IPS-20b (cell line): Measurements from ENCODE around the gene BRPF1.

ENCODE experiments used
- H3K27ac ChIP-seq: one replicate; pipeline ENCODE4 v1.5.1; 2013; ENCODE audit warnings: low read length
- H3K27me3 ChIP-seq: 2 replicates; pipeline ENCODE4 v1.6.1; 2013; ENCODE audit warnings: mild to moderate bottlenecking, low read length, inconsistent platforms; ENCODE audit not compliant: insufficient read depth
- H3K36me3 ChIP-seq: 2 replicates; pipeline ENCODE4 v1.6.1; 2013; ENCODE audit warnings: low read depth, mild to moderate bottlenecking, inconsistent platforms, low read length, moderate library complexity; ENCODE audit not compliant: insufficient read depth
- H3K4me1 ChIP-seq: 2 replicates; pipeline ENCODE4 v1.6.1; 2013; ENCODE audit warnings: mild to moderate bottlenecking, control low read depth, inconsistent platforms, low read length, moderate library complexity; ENCODE audit not compliant: insufficient read depth
- H3K4me3 ChIP-seq: 2 replicates; pipeline ENCODE4 v1.5.1; 2013; ENCODE audit warnings: mild to moderate bottlenecking, low read length, inconsistent platforms
- H3K9ac ChIP-seq: 2 replicates; pipeline ENCODE4 v1.6.1; 2013; ENCODE audit warnings: low read depth, mild to moderate bottlenecking, inconsistent platforms, low read length, moderate library complexity
- H3K9me3 ChIP-seq: 2 replicates; pipeline ENCODE4 v1.6.1; 2013; ENCODE audit warnings: mild to moderate bottlenecking, low read depth, low read length, inconsistent platforms; ENCODE audit not compliant: insufficient read depth

The BRPF1 gene

DNA sequence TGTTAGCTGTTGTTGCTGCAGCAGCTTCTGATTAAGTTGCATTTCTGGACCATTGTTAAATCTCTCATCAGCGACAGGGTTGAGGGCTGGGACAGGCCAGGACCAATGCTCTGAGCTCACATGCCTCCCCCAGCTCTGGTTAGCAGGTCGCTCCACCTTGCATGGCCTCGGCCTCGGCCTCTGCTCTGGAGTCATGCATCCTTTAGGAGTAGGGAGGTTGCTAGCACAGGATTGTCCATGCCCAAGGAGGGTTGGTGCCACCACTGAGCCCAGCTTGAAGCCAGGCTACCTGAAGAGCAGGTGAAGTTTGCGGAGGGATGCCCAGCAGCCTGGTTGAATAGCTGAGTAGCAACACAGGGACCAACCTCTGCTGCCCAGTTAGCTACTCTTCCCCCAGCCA is 39.1 kb upstream of the BRPF1 start:
- Histone ChIP-seq H3K9ac (no peak overlapping the region), H3K9me3 (no peaks in the 10 kb centered on the region), H3K4me1 (no peaks in the 10 kb centered on the region), H3K4me3 (no peak overlapping the region), H3K27me3 (no peaks in the 10 kb centered on the region), H3K27ac (no peak overlapping the region), H3K36me3 (peaks cover 67% of the 10 kb centered on the region)

DNA sequence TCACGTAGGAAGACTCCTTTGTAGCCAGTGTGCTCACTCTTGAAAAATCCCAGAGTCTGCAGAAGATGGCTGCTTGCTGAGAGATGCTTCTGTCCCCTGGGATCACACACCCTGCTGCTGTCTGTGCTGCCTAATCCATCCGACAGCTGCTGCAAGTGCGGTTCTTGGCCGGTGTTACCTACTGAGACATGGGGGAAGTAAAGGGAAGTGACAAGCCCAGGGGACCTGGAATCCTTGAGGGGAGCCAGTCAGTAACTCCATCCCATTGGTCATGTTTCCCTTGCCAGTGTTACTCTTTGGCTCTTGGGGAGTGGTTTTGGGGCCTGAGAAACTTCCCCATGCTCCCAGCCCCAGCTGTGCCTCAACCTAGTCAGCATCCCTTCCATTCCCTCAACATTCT is 36.2 kb upstream of the BRPF1 start:
- H3K36me3 ChIP-seq = peaks cover 48% of the 10 kb centered on the region
- H3K9me3 ChIP-seq = no peaks in the 10 kb centered on the region
- H3K27ac ChIP-seq = no peak overlapping the region
- H3K27me3 ChIP-seq = no peaks in the 10 kb centered on the region
- no peak overlapping the region for H3K4me3 ChIP-seq
- H3K4me1 ChIP-seq = no peaks in the 10 kb centered on the region
- no peak overlapping the region for H3K9ac ChIP-seq

DNA sequence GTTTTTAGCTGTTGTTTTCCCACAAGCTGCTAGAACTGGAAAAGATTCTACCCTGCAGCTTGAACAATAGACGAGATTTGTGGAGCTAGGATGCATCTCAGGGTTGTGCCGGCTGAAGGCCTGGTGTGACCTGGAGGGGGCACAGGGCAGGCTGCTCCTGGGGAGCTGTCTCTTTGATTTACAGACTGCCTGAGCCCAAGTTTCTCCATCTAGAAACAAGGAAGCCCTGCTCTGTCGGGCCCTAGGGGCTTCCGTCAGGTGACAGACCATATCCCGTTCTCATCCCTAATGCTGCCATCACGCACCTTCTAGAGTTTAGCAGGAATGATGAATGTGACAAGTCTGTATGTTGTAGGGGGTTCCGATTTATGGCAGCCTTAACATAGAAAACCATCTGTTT is 35.8 kb upstream of the BRPF1 start:
- Histone ChIP-seq H3K9ac (no peak overlapping the region), H3K4me3 (no peak overlapping the region), H3K9me3 (no peaks in the 10 kb centered on the region), H3K27me3 (no peaks in the 10 kb centered on the region), H3K4me1 (no peaks in the 10 kb centered on the region), H3K36me3 (peaks cover 46% of the 10 kb centered on the region), H3K27ac (no peak overlapping the region)

DNA sequence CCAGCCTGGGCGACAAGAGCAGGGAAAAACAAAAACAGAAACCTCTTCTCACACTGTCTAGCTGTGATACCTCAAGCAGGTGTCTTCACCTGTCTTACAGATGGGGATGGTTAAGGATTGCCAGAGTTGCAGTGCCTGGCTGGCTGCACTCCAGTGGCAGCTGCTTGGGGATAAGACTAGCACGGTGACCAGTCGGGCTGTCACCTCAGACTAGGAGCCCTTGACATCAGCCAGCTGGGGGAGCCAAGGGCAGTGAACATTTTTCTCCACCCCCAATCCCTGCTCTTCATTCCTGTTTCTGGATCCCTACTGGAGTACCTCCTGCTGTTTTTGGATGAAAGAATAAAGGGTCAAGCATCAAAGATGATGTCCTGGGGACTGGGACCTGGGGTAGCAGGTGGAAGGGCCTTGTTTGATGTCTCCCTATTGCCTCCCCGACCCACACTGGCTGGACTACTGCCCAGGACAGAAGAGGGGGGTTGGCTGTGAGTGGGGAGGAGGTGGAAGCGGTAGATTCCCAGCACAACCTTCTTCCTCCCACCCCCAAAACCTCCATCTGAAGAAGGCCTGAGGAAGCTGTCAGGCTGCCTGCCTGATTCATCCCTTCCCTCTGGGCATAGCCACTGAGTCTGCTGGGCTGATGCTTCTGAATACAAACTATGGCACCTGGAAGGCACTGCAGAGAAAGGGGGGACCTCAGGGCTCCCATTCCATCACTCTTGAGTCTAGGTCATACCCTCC is 34.9 kb upstream of the BRPF1 start:
- Histone ChIP-seq H3K4me1 (no peaks in the 10 kb centered on the region), H3K27me3 (no peaks in the 10 kb centered on the region), H3K4me3 (no peak overlapping the region), H3K27ac (no peak overlapping the region), H3K9ac (no peak overlapping the region), H3K36me3 (peaks cover 40% of the 10 kb centered on the region), H3K9me3 (no peaks in the 10 kb centered on the region)

DNA sequence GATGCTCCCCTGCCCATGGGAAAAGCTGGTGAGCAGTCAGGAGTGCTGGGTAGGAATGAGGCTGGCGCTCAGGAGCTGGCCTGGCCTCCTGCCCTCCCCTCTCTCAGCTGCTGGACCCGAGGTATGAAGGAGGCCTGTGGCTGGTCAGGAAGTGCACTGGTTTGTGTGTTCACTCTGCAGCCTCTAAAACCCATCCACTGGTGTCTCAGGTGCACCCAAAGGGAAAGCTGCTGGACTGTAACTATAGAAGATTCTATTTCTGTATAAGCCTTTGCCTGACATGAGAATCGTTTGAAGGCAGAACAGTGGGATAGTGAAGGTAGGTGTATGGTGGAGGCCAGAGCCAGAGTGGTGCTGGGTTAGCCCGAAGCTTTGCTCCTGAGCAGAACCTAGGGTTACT is 33.6 kb upstream of the BRPF1 start:
- Histone ChIP-seq H3K4me3 (no peak overlapping the region), H3K27ac (no peak overlapping the region), H3K36me3 (peaks cover 36% of the 10 kb centered on the region), H3K9me3 (no peaks in the 10 kb centered on the region), H3K27me3 (peaks cover 8% of the 10 kb centered on the region), H3K4me1 (no peaks in the 10 kb centered on the region), H3K9ac (no peak overlapping the region)

DNA sequence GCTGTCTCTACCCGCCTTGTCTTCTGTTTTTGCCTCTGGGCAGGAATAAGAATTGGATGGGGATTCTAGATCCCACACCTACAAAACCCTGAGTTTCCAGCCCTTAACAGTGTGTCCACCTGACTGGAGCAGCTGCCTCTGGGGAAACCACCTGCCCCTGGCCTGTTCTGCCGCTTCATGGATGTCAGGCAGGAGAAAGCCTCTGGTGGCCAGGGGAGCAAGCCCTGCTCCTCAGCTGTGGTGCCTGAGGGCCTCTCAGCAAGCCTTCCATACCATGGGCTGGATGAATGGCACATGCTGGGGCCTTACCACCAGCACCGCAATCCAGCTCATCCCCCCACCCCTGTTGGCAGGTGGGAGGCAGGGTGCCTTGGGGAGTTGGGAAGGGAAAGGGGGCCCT is 33.2 kb upstream of the BRPF1 start:
- H3K36me3 ChIP-seq = peaks cover 32% of the 10 kb centered on the region

DNA sequence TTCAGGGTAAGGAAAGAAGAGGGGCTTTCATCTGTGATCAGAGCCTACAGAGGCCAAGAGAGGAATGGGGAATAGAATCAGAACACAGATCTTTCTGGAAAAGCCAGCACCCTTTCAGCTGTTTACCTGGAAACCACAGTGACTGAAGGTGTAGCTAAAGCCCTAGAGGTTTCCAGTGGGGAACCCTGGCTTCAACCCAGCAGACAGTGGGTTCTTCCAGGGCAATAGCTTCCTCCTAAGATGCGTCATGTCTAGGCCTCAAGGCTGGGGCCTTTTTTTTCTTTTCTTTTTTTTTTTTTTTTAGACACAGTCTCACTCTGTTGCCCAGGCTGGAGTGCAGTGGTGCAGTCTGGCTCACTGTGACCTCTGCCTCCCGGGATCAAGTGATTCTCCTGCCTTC is 31.0 kb upstream of the BRPF1 start:
- Histone ChIP-seq H3K27ac (no peak overlapping the region), H3K9ac (no peak overlapping the region), H3K9me3 (no peaks in the 10 kb centered on the region), H3K36me3 (peaks cover 21% of the 10 kb centered on the region), H3K27me3 (peaks cover 28% of the 10 kb centered on the region), H3K4me1 (no peaks in the 10 kb centered on the region), H3K4me3 (no peak overlapping the region)

More for the DNA sequence above, 33.2 kb upstream of the BRPF1 start:
- H3K27me3 ChIP-seq = peaks cover 12% of the 10 kb centered on the region
- no peak overlapping the region for H3K27ac ChIP-seq
- H3K9me3 ChIP-seq = no peaks in the 10 kb centered on the region
- no peak overlapping the region for H3K9ac ChIP-seq
- no peak overlapping the region for H3K4me3 ChIP-seq
- no peaks in the 10 kb centered on the region for H3K4me1 ChIP-seq

DNA sequence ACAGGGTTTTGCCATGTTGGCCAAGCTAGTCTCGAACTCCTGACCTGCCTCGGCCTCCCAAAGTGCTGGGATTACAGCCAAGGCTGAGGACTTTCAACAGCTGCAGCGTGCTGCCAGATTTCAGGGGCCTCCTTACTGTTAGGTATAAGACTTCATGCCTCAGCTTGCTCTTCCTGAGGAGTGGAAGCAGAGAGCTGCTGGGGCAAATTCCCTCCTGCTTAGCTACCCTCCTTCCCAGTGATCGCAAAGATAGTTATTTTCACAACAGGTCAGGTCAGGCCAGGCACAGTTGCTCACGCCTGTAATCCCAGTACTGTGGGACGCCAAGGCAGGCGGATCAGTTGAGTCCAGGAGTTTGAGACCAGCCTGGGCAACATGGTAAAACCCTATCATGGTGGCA is 30.5 kb upstream of the BRPF1 start:
- H3K9ac ChIP-seq = no peak overlapping the region
- H3K36me3 ChIP-seq = peaks cover 18% of the 10 kb centered on the region
- H3K27ac ChIP-seq = no peak overlapping the region
- H3K9me3 ChIP-seq = no peaks in the 10 kb centered on the region
- H3K27me3 ChIP-seq = peaks cover 33% of the 10 kb centered on the region
- no peak overlapping the region for H3K4me3 ChIP-seq
- no peaks in the 10 kb centered on the region for H3K4me1 ChIP-seq

DNA sequence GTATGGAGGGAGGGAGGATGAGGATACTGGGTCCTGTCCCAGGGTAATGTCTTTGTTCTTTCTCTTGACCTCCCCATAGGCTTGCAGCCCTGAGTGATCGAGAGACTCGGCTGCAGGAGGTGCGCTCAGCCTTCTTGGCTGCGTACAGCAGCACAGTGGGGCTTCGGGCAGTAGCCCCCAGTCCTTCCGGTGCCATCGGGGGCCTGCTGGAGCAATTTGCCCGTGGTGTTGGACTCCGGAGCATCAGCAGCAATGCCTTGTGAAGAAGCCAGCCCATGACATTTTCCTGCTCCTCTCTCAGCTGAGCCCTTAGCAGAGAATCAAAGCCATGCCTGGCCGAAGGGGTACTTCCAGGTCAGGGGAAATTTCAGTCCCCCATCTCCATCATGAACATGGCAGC is 29.8 kb upstream of the BRPF1 start:
- no peak overlapping the region for H3K27ac ChIP-seq
- H3K9me3 ChIP-seq = no peaks in the 10 kb centered on the region
- peaks cover 35% of the 10 kb centered on the region for H3K27me3 ChIP-seq
- no peak overlapping the region for H3K4me3 ChIP-seq
- no peaks in the 10 kb centered on the region for H3K4me1 ChIP-seq
- H3K9ac ChIP-seq = no peak overlapping the region
- H3K36me3 ChIP-seq = peaks cover 18% of the 10 kb centered on the region

DNA sequence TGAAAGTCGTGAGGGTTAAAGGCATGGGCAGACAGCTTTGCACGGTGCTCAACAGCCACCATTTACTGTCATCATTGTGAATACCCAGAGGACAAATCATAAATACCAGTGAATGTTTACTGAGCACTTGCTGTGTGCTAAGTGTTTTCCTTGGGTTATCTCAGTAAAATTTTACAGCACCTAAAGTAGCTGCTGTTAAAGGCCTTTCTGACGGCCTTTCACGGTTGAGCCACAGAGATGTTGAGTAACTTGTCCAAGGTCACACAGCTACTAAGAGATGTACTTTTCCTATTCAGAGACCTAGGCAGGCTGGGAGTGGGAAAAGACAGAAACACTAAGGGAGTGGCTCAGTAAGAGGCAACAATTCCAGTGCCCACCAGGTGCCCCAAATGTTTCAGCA is 28.3 kb upstream of the BRPF1 start:
- peaks cover 35% of the 10 kb centered on the region for H3K27me3 ChIP-seq
- peaks cover 13% of the 10 kb centered on the region for H3K36me3 ChIP-seq
- no peaks in the 10 kb centered on the region for H3K9me3 ChIP-seq
- H3K27ac ChIP-seq = no peak overlapping the region
- no peak overlapping the region for H3K9ac ChIP-seq
- H3K4me1 ChIP-seq = no peaks in the 10 kb centered on the region
- H3K4me3 ChIP-seq = peak overlapping the region; percentile 12; the same call in 1 of the 2 replicates

DNA sequence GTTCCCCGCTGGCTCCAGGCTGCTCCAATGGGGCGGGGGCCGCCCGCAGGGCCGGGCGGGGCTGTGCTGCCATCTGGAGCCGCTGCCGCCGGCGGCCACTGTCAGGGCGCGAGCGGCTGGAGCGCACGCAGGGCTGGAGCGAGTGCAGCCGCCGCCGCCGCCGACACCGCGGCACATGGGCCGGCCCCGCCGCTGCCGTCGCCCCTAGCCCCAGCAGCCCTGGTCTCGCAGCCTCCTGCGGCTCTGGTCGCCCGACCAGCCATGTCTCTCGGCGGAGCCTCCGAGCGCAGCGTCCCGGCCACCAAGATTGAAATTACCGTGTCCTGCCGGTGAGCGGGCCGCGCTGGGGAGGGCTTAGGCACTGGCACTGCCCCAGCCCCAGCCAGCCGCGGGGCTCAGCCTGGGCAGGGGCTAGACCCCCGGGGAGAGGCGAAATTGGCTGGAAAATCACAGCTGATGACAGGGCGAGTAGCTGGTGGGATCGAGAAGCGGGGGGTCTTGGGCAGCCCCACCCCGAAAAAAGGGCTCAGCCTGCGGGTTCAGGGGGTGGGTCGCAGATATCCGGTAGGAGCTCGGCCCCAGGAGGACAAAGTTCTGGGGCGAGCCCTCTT is 27.7 kb upstream of the BRPF1 start, which contains the start of gene CPNE9:
Gene CPNE9, plus strand, starts transcription at position 98 of the 611 bp plus-strand sequence. Its CDS starts 164 bp downstream, at position 262.
- peak within 1 kb of the TSS; percentile 70 for H3K4me3 ChIP-seq

More for the DNA sequence above, 27.7 kb upstream of the BRPF1 start, which contains the start of gene CPNE9:
- Histone ChIP-seq H3K9me3 (no peaks in the 10 kb centered on the region), H3K4me1 (no peaks in the 10 kb centered on the region), H3K36me3 (peaks cover 11% of the 10 kb centered on the region; the same call in 1 of the 2 replicates), H3K9ac (no peak within 1 kb of the TSS), H3K27me3 (peaks cover 35% of the 10 kb centered on the region), H3K27ac (no peak within 1 kb of the TSS)
